ENCODE measurements around the gene SCN5A. TPM values are rescaled to one million over a fixed set of nuclear protein-coding genes. Genes with fewer than 3 reads are reported as not detected.

SCN5A gene
- total and polyA plus RNA-seq, 8 donors, result 0.09 to 0.97 (median 0.83) TPM

DNA sequence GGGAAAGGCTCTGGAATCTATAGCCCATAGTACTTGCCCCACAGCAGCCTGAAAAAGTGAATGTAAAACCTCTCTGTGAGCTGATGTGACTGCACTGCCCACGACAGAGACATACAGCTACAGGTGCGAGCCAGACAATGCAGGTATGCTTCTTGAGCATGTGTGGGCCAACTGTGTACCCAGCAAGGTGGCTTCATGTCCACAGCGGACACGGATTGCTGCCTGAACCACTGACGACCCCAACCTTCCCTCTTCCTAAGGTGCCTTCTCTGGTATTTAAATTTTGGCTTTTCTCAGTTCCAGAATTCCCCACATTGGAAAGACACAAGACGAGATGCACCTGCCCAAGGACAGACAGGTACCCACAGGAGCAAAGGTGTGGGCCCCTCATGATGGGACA lies 65.8 kb downstream of the SCN5A start:
- Histone ChIP-seq H3K36me3 (no peaks in the 10 kb centered on the region), H3K9me3 (no peaks in the 10 kb centered on the region), H3K27ac (no peak overlapping the region), H3K4me1 (no peaks in the 10 kb centered on the region), H3K4me3 (no peak overlapping the region), H3K27me3 (no peaks in the 10 kb centered on the region)
- ATAC-seq, result no peak
- no peak for TF ChIP-seq CTCF (IDR thresholded peaks at IDR 0.05)
- DNase-seq, result no peak
- intact Hi-C loops (cut with DNase I), result no loop called here

DNA sequence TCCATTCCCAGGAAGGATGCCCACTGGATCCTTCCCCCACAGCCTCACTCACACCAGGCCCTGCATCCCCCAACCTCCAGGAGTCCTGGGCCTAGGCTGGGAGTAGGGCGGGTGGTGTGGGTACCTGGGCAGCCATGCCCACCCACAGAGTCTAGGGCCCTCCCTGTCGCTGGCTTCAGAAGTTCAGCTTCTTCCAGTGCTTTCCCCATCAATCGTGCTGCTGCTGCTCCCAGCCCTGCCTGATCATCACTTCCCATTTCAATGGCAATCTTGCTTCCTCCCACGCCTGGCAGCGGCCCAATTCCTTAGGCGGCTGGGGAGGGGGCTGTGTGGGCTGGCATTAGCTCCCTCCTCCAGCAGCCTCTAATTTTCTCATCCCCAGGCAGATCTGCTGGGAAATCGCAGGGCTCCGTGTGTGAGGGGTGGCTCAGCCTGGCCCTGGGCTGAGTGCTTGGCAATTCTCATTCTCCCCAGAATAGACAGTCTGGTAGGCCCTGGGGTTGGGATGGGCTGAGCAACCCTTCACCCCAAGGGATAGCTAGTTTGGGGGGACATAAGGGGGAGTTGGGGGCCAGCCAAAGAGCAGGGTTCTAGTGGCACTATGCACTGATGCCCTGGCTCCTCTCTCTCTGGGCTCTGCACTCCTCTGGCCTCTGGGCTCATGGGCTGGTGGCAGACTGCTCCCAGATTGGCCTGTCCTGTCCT lies 66.4 kb downstream of the SCN5A start:
- ATAC-seq (no peak), DNase-seq (no peak)
- no peak for TF ChIP-seq CTCF (IDR thresholded peaks at IDR 0.05)
- H3K27me3 ChIP-seq, result no peaks in the 10 kb centered on the region
- no peaks in the 10 kb centered on the region for H3K4me1 ChIP-seq
- no peaks in the 10 kb centered on the region for H3K9me3 ChIP-seq
- H3K36me3 ChIP-seq, result no peaks in the 10 kb centered on the region
- no peak overlapping the region for H3K4me3 ChIP-seq
- no peak overlapping the region for H3K27ac ChIP-seq
- intact Hi-C loops (cut with DNase I), result no loop called here

- Histone ChIP-seq H3K36me3 (no peaks in the 10 kb centered on the region), H3K4me1 (no peaks in the 10 kb centered on the region), H3K27ac (no peak overlapping the region), H3K9me3 (no peaks in the 10 kb centered on the region), H3K4me3 (no peak overlapping the region), H3K27me3 (no peaks in the 10 kb centered on the region)
- ATAC-seq, result no peak
- intact Hi-C loops (cut with DNase I), result no loop called here
- DNase-seq, result no peak
- TF ChIP-seq CTCF (IDR thresholded peaks at IDR 0.05), result no peak
Observed at GRCh38 chr3:38582316-38582715, 67.2 kb downstream of the SCN5A start.

DNA sequence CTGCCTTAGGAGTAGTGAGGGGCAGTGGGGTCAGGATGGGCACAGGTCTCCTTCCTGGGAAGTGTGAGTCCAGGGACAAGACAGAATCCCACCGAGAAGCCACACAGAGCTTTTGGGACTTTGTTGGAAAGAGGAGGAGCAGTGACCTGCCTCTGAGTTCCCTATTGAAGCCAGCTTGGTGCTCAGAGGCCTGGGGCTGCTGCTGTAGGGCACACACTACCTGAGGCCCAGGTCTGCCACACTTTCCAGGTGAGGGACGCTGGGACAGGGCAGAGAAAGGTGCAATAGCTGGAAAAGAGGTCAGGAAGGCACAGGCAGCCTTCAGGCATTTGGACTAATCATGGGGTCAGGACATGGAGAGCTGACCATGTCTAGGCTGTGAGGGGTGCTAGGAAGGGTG lies 67.7 kb downstream of the SCN5A start:
- DNase-seq (no peak), ATAC-seq (no peak)
- Histone ChIP-seq H3K4me1 (no peaks in the 10 kb centered on the region), H3K4me3 (no peak overlapping the region), H3K9me3 (no peaks in the 10 kb centered on the region), H3K27me3 (no peaks in the 10 kb centered on the region), H3K27ac (no peak overlapping the region), H3K36me3 (no peaks in the 10 kb centered on the region)
- TF ChIP-seq CTCF (IDR thresholded peaks at IDR 0.05), result no peak
- intact Hi-C loops (cut with DNase I), result no loop called here

DNA sequence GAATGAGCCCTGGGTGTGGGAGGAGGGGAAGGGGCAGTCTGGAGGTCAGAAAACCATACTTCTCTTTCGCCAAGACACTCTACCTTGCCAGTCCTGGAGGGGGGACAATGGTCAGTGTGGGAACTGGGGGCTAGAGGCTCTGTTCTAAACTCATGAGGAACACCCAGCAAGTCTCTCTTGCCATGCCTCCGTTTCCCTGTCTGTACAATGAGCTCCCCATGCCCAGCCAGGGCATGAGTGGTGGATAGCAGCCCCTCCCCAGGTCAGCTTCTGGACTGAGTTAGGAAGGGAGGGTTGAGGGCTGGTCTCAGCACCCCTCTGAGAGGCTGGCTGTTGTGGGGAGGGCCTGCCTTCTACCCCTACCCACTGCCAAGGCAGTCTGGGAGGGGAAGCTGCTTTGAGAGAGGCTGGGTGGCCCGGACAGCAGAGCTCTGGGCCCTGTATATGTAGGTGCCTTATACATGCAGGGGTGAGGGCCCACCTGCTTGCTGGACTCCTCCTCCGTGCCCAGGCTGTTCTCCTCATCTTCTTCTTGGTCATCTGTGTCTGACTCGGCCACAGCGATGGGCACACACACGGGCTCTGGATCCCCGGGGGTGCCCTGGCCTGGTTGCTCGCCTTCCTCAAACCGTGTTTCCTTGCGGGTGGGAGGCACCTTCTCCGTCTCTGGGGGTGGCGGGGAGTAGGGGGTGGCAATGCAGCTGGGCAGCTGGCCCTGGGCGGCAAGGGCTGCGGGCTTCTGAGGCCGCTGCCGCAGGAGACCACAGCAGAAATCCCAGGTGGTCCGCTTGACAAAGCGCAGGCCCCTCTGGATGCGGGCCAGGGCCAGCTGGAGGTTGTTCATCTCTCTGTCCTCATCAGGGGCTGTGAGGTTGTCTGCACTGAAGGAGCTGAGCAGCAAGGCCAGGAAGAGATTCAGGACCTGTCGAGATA lies 68.8 kb downstream of the SCN5A start:
- no peak for ATAC-seq

More for the DNA sequence above, 68.8 kb downstream of the SCN5A start:
- no peak for TF ChIP-seq CTCF (IDR thresholded peaks at IDR 0.05)
- Histone ChIP-seq H3K27ac (no peak overlapping the region), H3K9me3 (no peaks in the 10 kb centered on the region), H3K36me3 (no peaks in the 10 kb centered on the region), H3K27me3 (no peaks in the 10 kb centered on the region), H3K4me3 (no peak overlapping the region), H3K4me1 (no peaks in the 10 kb centered on the region)
- peak in 1 of 4 donors; percentile 67 for DNase-seq
- intact Hi-C loops (cut with DNase I), result no loop called here

All from left lung (tissue), 10 donors.